Measurements from ENCODE around the gene GEMIN5. TPM values are rescaled to one million over a fixed set of nuclear protein-coding genes. Genes with fewer than 3 reads are reported as not detected.
"Not testable (repeated sequence)": the region's sequence is repeated elsewhere in the genome, so short reads cannot be mapped to it uniquely, and the experiment has no call there.

Gene GEMIN5
- 22.8 TPM for polyA plus RNA-seq (2013, experiment 1 of 2)
- 23.1 TPM for polyA plus RNA-seq (2013, experiment 2 of 2)

GRCh38 chr5:154937718-154938466 is at the start of gene GEMIN5:
GEMIN5 (minus strand) TSS chr5:154938211; CDS start chr5:154938133, 78 bp downstream.
- DNase-seq: peak; percentile 95
- Histone ChIP-seq H3K4me2 (ENCODE audit: low read length) (peak within 1 kb of the TSS; percentile 40), H3K27me3 (ENCODE audit: insufficient read depth, low read length, poor library complexity) (no peaks in the 10 kb centered on the region), H3K27ac (ENCODE audit: low read depth, low read length) (peak within 1 kb of the TSS; percentile 26), H3K23ac (ENCODE audit: low read length) (no peak within 1 kb of the TSS), H3K36me3 (ENCODE audit: control insufficient read depth, insufficient read depth, low read length) (no peaks in the 10 kb centered on the region), H3K18ac (ENCODE audit: low read length) (peak within 1 kb of the TSS; percentile 56), H3K79me2 (ENCODE audit: control insufficient read depth, insufficient read depth, low read length) (peaks cover 22% of the 10 kb centered on the region), H3K4ac (ENCODE audit: low read depth, low read length) (peak within 1 kb of the TSS; percentile 38), H2AK5ac (ENCODE audit: low read length) (no peak within 1 kb of the TSS), H3K9ac (ENCODE audit: low read length) (peak within 1 kb of the TSS; percentile 92), H4K8ac (ENCODE audit: low read depth, low read length) (no peak within 1 kb of the TSS), H2BK15ac (replicated peaks; ENCODE audit: low read depth) (no peak within 1 kb of the TSS), H2BK5ac (ENCODE audit: low read length) (peak within 1 kb of the TSS; percentile 6), H2BK120ac (ENCODE audit: low read depth, low read length) (peak within 1 kb of the TSS; percentile 63), H3K4me1 (ENCODE audit: control insufficient read depth, low read depth, low read length) (peaks cover 1% of the 10 kb centered on the region), H3K4me3 (ENCODE audit: low read length) (peak within 1 kb of the TSS; percentile 91), H3K79me1 (ENCODE audit: low read length) (peaks cover 16% of the 10 kb centered on the region), H4K5ac (ENCODE audit: low read length) (no peak within 1 kb of the TSS), H3K56ac (ENCODE audit: low read length) (peak within 1 kb of the TSS; percentile 93)
- no CpG with 5 or more reads among the region's 61 CpGs for WGBS (ENCODE audit: extremely low coverage, insufficient coverage, low lambda C conversion rate)

- no CpG with 5 or more reads among the region's 4 CpGs for WGBS (ENCODE audit: extremely low coverage, insufficient coverage, low lambda C conversion rate)
- H3K79me2 ChIP-seq (ENCODE audit: control insufficient read depth, insufficient read depth, low read length): no peaks in the 10 kb centered on the region
- no peak overlapping the region for H4K8ac ChIP-seq (ENCODE audit: low read depth, low read length)
- no peak overlapping the region for H2BK120ac ChIP-seq (ENCODE audit: low read depth, low read length)
- H4K5ac ChIP-seq (ENCODE audit: low read length): no peak overlapping the region
- H3K4me2 ChIP-seq (ENCODE audit: low read length): no peak overlapping the region
- H3K79me1 ChIP-seq (ENCODE audit: low read length): no peaks in the 10 kb centered on the region
- no peak overlapping the region for H3K4ac ChIP-seq (ENCODE audit: low read depth, low read length)
- no peak overlapping the region for H3K23ac ChIP-seq (ENCODE audit: low read length)
- H3K36me3 ChIP-seq (ENCODE audit: control insufficient read depth, insufficient read depth, low read length): no peaks in the 10 kb centered on the region
- no peak overlapping the region for H2BK5ac ChIP-seq (ENCODE audit: low read length)
- H3K9ac ChIP-seq (ENCODE audit: low read length): no peak overlapping the region
- no peak overlapping the region for H3K18ac ChIP-seq (ENCODE audit: low read length)
- no peak overlapping the region for H3K27ac ChIP-seq (ENCODE audit: low read depth, low read length)
- no peaks in the 10 kb centered on the region for H3K27me3 ChIP-seq (ENCODE audit: insufficient read depth, low read length, poor library complexity)
- H2AK5ac ChIP-seq (ENCODE audit: low read length): no peak overlapping the region
- no peak overlapping the region for H3K56ac ChIP-seq (ENCODE audit: low read length)
- no peak for DNase-seq
- H3K4me1 ChIP-seq (ENCODE audit: control insufficient read depth, low read depth, low read length): no peaks in the 10 kb centered on the region
- H3K4me3 ChIP-seq (ENCODE audit: low read length): no peak overlapping the region
- no peak overlapping the region for H2BK15ac ChIP-seq (replicated peaks; ENCODE audit: low read depth)
These were observed 48.1 kb upstream of the GEMIN5 start for GRCh38 chr5:154986151-154986550.

- H3K4me3 ChIP-seq (ENCODE audit: low read length): no peak overlapping the region
- no peak overlapping the region for H3K4ac ChIP-seq (ENCODE audit: low read depth, low read length)
- no peaks in the 10 kb centered on the region for H3K79me1 ChIP-seq (ENCODE audit: low read length)
- no peak overlapping the region for H2BK15ac ChIP-seq (replicated peaks; ENCODE audit: low read depth)
- H3K36me3 ChIP-seq (ENCODE audit: control insufficient read depth, insufficient read depth, low read length): no peaks in the 10 kb centered on the region
- no peak overlapping the region for H3K23ac ChIP-seq (ENCODE audit: low read length)
- no peak overlapping the region for H3K4me2 ChIP-seq (ENCODE audit: low read length)
- no peak overlapping the region for H2BK5ac ChIP-seq (ENCODE audit: low read length)
- H3K27me3 ChIP-seq (ENCODE audit: insufficient read depth, low read length, poor library complexity): no peaks in the 10 kb centered on the region
- H2BK120ac ChIP-seq (ENCODE audit: low read depth, low read length): no peak overlapping the region
- no peak overlapping the region for H2AK5ac ChIP-seq (ENCODE audit: low read length)
- no peak overlapping the region for H4K8ac ChIP-seq (ENCODE audit: low read depth, low read length)
- H3K9ac ChIP-seq (ENCODE audit: low read length): no peak overlapping the region
- WGBS (ENCODE audit: extremely low coverage, insufficient coverage, low lambda C conversion rate): no CpG with 5 or more reads among the region's 8 CpGs
- no peak overlapping the region for H3K18ac ChIP-seq (ENCODE audit: low read length)
- no peaks in the 10 kb centered on the region for H3K79me2 ChIP-seq (ENCODE audit: control insufficient read depth, insufficient read depth, low read length)
- no peaks in the 10 kb centered on the region for H3K4me1 ChIP-seq (ENCODE audit: control insufficient read depth, low read depth, low read length)
- no peak overlapping the region for H3K56ac ChIP-seq (ENCODE audit: low read length)
- no peak for DNase-seq
- no peak overlapping the region for H4K5ac ChIP-seq (ENCODE audit: low read length)
- no peak overlapping the region for H3K27ac ChIP-seq (ENCODE audit: low read depth, low read length)
These were observed 47.0 kb upstream of the GEMIN5 start for GRCh38 chr5:154984946-154985516.

- H3K23ac ChIP-seq (ENCODE audit: low read length); H3K4me1 ChIP-seq (ENCODE audit: control insufficient read depth, low read depth, low read length); H3K79me1 ChIP-seq (ENCODE audit: low read length); H3K4ac ChIP-seq (ENCODE audit: low read depth, low read length); H4K8ac ChIP-seq (ENCODE audit: low read depth, low read length); H3K18ac ChIP-seq (ENCODE audit: low read length); H2BK5ac ChIP-seq (ENCODE audit: low read length); H4K5ac ChIP-seq (ENCODE audit: low read length); H3K27ac ChIP-seq (ENCODE audit: low read depth, low read length); H2BK15ac ChIP-seq (replicated peaks; ENCODE audit: low read depth); H3K9ac ChIP-seq (ENCODE audit: low read length); H3K4me2 ChIP-seq (ENCODE audit: low read length); DNase-seq; H3K79me2 ChIP-seq (ENCODE audit: control insufficient read depth, insufficient read depth, low read length); H2BK120ac ChIP-seq (ENCODE audit: low read depth, low read length); H3K27me3 ChIP-seq (ENCODE audit: insufficient read depth, low read length, poor library complexity); H3K36me3 ChIP-seq (ENCODE audit: control insufficient read depth, insufficient read depth, low read length); H2AK5ac ChIP-seq (ENCODE audit: low read length); H3K4me3 ChIP-seq (ENCODE audit: low read length); H3K56ac ChIP-seq (ENCODE audit: low read length): not testable (repeated sequence)
- WGBS (ENCODE audit: extremely low coverage, insufficient coverage, low lambda C conversion rate): no CpG with 5 or more reads among the region's 2 CpGs
These were observed 40.3 kb upstream of the GEMIN5 start for GRCh38 chr5:154978294-154978693.

- H3K4me3 ChIP-seq (ENCODE audit: low read length): no peak overlapping the region
- no peak overlapping the region for H3K9ac ChIP-seq (ENCODE audit: low read length)
- H3K27me3 ChIP-seq (ENCODE audit: insufficient read depth, low read length, poor library complexity): no peaks in the 10 kb centered on the region
- DNase-seq: no peak
- whole genome bisulfite sequencing (ENCODE audit: extremely low coverage, insufficient coverage, low lambda C conversion rate): no CpG with 5 or more reads among the region's 1 CpG
- no peak overlapping the region for H4K5ac ChIP-seq (ENCODE audit: low read length)
- no peak overlapping the region for H2BK120ac ChIP-seq (ENCODE audit: low read depth, low read length)
- H3K79me2 ChIP-seq (ENCODE audit: control insufficient read depth, insufficient read depth, low read length): no peaks in the 10 kb centered on the region
- H3K4me1 ChIP-seq (ENCODE audit: control insufficient read depth, low read depth, low read length): no peaks in the 10 kb centered on the region
- no peak overlapping the region for H2BK15ac ChIP-seq (replicated peaks; ENCODE audit: low read depth)
- no peak overlapping the region for H3K18ac ChIP-seq (ENCODE audit: low read length)
- H4K8ac ChIP-seq (ENCODE audit: low read depth, low read length): no peak overlapping the region
- no peak overlapping the region for H3K27ac ChIP-seq (ENCODE audit: low read depth, low read length)
- H3K56ac ChIP-seq (ENCODE audit: low read length): no peak overlapping the region
- H3K4ac ChIP-seq (ENCODE audit: low read depth, low read length): no peak overlapping the region
- no peak overlapping the region for H3K23ac ChIP-seq (ENCODE audit: low read length)
- H2BK5ac ChIP-seq (ENCODE audit: low read length): no peak overlapping the region
- H2AK5ac ChIP-seq (ENCODE audit: low read length): no peak overlapping the region
- H3K36me3 ChIP-seq (ENCODE audit: control insufficient read depth, insufficient read depth, low read length): no peaks in the 10 kb centered on the region
- no peaks in the 10 kb centered on the region for H3K79me1 ChIP-seq (ENCODE audit: low read length)
- H3K4me2 ChIP-seq (ENCODE audit: low read length): no peak overlapping the region
These were observed 39.4 kb upstream of the GEMIN5 start for GRCh38 chr5:154977409-154977808.

Measured in mesendoderm (in vitro differentiated cells).